AML-193 (cell line): Measurements from ENCODE around the gene OR4D1.

Experiments used
- DNase-seq, 2 experiments: peaks; one replicate each; lab custom pipeline; 2025; lab: John Stamatoyannopoulos, UW

Gene OR4D1

DNA sequence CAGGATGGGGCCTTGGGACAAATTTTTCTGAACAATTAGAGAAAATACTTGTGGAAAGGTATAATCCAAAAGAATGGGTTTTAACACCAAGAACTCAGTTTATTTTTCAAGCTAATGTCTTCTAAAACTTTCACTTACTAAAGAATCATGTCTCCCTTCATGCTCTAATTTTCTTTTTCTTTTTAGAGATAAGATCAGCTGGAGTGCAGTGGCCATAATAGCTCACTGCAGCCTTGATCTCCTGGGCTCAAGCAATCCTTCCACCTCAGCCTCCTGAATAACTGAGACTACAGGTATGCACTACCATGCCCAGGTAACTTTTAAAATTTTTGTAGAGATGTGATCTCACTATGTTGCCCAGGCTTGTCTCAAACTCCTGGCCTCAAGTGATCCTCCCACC is 5.5 kb downstream of the OR4D1 start:
- DNase-seq: no peak

DNA sequence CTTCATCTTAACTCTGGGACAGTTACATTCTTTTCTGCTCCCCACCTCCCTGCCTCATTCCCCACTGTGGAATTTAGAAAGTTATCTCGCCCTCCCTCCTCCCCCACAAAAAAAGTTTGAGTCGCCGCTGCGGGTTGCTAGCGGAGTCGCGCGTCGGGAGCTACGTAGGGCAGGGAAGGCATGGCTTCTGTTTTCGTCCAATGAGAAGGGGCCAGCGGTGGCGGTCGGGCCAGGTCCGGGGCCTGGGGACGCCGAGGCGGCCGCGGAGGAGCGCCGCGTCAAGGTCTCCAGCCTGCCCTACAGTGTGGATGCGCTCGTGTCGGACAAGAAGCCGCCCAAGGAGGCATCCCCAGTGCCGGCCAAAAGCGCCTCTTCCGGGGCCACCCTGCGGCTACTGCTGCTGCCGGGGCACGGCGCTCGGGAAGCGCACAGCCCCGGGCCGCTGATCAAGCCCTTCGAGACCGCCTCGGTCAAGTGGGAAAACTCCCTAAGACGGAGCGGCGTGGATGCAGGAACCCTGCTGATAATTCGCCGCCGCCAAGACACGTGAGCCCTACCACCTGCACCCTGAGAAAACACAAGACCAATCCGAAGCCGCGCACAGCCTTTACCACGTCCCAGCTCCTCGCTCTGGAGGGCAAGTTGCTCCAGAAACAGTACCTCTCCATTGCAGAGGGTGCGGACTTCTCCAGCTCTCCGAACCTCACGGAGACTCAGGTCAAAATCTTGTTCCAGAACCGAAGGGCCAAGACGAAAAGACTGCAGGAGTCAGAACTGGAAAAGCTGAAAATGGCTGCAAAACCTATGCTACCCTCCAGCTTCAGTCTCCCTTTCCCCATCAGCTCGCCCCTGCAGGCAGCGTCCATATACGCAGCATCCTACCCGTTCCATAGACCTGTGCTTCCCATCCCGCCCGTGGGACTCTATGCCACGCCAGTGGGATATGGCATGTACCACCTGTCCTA is 8.9 kb downstream of the OR4D1 start:
- DNase-seq: no peak

DNA sequence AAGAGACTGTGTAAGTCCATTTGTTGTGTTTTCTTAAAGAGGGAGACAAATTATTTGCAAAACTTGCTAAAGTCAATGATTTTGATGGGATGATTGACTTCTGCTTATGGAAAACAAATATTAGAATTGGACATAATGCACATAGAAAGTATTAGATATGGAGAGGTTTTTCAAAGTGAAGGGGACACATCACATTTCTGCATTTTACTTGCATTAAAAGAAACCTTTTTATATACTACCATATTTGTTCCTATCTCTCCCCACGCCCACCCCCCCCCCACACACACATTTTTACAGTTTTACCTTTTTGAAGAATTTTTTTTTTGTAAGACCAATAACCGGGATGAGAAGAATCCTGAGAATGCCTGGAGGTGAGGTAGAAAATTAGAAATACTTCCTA is 10.0 kb downstream of the OR4D1 start:
- DNase-seq: no peak

DNA sequence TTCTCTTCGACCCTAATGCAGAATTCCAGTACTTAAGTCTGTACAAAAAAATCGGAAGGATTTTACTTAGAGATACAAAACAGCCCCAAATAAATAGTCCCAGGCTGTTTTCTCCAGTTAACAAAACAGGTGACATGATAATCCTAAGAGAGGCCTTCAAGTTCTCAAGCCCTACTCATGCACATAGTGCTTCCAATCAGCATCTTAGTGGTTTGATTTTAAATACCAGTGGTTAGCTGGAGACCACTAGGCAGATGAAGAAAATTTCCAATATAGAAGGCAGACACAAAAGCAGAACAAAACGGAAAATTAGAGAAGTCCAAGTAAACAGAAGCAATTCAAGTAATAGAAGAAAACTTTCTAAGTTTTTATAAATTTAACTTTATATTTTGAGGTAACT is 13.4 kb downstream of the OR4D1 start:
- DNase-seq: no peak

DNA sequence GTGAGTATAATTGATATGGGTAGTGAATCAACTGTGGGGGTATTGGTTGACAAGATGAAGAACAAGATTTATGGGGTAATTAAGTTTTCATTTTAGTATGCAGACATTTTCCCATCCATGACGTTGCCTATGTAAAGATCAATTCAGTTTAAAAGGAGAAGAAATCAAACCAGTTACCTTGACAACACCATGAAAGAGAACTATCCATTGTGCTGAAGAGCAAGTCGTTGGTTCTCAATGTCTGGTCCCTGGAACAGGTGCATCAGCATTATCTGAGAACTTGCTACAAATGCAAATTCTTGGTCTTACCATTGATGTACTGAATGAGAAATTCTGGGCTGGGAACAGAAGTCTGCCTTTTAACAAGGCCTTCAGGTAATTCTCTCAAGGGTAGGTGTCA is 17.8 kb downstream of the OR4D1 start:
- no peak for DNase-seq

DNA sequence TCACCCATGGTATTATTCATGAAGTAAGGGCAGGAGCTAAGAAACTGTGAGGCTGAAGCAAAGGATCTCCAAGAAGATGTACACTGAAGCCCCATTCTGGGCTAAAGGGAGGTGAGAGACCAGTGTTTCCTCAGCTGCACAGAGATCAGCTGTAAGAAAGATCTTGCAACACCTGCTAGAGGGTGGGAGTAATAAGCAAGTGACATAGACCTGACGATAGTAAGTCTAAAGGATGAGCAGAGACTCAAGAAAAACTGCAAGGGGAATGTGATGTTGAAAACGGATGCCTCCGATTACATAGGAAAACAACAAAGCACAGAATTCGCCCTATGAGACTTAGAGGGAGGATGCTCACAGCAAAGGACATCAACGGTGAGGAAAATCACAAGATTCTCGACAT is 18.5 kb downstream of the OR4D1 start, which contains the start of gene OR4D2:
Gene OR4D2, plus strand, starts transcription at position 301 of the 400 bp plus-strand sequence. CDS start 2,674 bp downstream, outside the sequence.
- no peak for DNase-seq

DNA sequence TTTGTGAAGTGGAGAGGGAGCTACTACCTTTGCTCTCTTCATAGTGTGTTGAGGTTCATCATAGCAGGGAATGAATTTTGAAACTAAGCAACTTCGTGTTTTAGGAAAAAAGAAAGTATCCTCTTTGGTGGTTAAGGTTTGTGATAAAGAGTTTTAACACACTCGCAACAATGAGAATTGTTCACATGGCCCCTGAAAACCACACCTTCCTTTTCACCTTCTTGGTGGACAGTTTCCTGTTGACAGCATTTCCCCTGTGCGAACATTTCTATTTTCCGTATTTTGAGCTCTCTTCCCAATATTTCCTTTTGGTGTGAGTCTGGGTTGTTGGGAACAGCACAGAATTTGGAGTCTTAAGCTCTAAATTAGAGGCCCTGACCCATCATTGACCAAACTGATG is 22.4 kb downstream of the OR4D1 start:
- no peak for DNase-seq

DNA sequence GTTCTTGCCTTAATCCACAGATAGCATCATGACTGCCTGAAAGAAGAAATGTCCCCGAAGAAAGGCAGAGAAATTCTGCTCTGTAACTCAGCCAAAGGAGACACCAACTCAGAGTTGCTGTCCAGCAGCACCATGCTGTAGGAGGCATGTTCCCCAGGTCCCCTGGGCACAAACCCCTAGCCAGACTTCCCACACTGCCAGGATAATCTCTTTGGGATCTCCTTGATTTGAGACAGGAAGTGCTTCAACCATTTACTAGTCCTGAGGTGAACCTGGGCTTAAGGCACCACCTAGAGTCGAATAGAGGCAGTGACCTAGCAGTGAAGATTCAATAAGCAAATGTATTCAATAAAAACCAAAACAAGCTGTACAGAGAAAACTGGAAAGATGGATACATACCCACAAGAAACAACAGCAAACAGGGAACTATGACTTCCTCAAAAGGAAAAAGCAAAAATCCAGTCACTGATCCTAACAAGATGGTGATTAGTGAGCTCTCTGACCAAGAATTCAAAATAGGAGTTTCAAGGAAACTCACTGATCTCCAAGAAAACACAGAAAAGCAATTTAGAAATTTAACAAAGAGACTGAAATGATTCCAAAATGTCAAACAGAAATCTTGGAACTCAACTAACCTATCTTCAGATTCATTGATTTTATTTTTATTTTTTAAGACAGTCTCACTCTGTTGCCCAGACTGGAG is 24.3 kb downstream of the OR4D1 start:
- DNase-seq: peak; percentile 52 to 64

DNA sequence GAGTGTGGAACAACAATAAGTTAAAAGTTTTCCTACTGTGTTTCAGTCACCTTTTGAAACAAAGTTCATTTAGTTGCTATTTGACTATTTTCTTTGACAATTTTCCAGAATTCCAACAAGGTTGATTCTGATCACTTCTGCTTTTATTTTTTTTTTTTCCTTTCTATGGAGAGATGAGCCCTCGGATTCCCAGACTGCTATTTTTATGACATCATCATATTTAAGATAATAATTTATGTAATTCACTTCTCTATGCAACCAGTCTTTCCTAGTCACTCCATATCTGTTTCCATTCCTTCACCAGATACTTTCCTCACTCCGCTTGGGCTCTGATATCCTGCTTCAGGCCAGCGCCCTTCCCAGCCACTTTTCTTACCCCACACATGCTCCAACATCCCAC is 26.7 kb downstream of the OR4D1 start:
- DNase-seq: no peak

DNA sequence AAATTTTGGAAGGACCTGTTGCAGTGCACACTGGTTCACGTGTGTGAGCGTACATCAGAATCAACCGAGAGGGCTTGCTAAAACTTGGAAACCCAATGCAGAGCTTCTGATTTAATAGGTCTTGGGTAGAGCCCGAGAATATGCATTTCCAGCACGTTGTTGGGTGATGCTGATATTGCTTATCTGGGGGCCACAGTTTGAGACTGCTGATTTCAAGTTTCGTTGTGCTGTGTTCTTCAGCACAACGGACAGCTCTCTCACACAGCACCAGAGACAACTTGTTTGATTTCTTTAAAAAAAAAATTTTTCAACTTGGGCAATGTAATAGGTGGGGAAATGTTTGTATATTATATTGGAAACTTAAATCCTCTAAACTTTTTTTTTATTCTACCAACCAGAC is 28.0 kb downstream of the OR4D1 start:
- DNase-seq: peak in 1 of 2 experiments; percentile 27

DNA sequence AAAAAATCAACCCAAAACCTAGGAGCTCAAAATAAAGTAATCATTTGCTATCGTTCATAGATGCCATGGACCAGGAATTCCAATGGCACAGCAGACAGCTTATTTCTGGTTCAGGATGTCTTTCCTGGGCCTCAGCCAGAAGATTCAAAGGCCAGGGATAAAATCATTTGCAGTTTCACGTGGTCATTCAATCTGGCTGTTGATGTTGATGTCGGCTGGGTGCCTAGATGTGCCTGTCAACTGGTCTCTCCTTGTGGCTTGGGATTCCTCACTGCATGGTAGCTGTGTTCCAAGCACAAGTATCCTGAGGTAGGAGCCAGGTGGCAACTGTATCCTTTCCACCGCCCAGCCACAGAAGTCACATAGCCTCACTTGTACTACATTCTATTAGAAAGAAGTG is 33.6 kb downstream of the OR4D1 start:
- DNase-seq: no peak

DNA sequence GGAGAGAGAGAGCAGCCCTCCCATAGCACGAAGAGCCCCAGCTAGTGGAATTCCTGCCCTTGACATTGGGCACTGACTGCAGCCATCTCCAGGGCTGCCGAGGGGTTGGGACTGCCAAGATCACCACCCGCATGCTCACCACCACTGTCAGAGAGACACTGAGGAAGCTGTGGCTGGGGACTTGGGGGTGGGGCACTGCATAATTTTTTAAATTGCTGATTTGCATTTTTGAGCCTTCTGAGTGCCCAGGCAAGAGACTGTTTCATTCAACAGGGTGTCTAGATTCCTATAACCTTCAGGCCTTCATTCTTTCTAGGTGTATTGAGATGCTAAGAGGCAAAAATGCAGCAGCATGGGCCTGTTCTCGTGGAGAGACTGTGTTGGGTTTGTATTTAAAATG is 35.3 kb downstream of the OR4D1 start:
- DNase-seq: no peak

DNA sequence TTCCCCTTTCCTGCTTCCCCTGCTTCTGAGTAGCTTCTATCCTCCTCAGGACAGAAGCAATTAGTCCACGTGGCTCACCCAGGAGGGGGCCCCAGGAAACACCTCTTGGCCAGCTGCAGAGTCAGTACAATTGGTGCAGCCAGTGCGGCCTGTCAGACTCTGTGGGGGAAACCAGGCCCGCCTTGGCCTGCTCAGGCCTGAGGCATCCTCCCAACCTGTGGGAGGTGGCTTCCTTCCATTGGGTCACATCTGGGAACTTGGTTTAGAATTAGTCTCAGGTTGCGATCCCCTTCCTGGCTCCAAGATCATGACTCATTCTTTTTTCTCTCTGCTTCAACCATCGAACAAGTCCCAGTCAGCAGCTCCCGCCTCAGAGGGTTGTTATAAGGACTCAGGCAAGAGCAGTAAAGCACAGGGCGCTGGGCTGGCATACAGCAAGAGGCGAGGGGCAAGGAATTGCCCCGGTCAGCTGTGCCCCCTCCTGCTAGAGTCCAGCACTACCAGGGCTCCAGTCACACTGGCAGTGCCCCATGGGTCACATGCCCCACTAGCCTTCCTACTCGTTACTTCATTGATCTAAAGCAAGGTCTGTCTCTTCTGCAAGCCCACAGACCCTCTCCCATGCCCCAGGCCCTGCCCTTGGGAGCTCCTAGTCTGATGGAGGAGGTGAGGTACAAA is 36.3 kb downstream of the OR4D1 start:
- no peak for DNase-seq

DNA sequence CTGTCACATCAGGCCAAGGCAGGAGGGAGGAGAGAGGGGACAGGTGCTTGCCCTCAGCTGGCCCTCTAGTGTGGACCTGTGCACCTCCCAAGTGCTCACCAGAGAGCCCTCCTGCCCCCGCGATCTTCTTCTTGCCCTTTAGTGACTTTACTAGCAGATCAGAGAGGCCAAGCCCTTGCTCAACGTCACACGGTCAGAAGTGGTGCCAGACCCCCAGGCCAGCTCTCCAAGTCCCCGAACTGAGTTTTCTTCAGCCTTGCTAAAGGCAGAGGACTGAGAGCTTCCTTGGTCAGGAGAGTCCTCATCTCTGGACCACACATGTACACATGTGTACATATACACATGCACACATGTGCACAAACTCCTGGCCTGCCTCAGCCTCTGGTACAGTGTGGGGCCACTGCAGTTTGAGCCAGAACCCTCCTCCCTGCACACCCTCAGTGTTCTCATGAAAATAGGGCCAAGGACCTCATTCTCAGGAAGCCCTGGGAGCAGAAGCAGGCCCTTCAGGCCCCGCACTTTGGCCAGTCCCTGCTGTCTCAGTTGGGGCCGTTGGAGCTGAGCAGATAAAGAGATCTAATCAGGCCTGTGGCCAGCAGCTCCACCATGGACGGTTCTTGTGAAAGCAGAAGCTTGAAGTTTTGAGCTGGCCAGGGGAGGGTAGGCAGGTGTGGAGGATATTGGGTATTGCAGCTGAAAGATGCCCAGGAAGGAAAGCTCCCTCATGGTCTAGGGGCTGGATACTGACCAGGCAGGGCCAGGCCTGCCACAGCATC is 37.0 kb downstream of the OR4D1 start:
- no peak for DNase-seq

DNA sequence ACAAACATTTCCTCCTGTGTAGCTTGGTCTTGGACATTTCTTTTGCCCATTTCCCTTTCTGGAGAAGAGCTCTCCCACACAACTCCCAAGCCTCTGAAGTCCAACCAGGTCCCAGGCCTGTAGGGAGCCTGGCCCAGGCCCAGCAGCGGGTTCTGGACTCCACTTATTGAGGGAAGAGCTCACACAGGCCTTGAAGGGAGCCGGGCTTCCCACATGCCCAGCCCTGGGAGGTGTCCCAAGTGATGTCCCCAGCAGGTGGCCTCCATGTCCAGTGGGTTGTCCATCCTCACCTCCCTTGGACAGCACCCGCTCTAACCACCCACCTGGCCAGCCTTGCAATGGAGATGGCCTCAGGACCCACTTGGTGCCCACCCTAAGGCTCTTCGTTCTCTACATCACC is 38.4 kb downstream of the OR4D1 start:
- no peak for DNase-seq

DNA sequence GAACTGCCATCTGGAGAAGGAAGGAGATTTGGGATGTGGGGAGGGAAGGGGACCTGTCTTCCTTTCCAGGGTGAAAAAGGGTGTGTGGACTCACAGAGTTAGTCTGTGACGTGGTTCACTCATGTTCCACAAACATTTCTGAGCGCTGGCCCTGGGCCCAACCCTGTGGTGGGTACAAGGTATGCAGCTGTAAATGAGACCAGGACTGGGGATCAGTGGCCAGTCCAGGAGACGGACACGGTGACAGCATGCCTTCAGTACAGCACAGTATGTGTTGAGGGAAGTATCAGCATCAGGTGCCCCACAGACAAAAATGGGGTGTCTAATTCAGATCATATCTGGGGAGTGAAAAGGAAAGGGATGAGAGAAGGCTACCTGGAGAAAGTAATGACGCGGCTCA is 38.9 kb downstream of the OR4D1 start:
- no peak for DNase-seq

DNA sequence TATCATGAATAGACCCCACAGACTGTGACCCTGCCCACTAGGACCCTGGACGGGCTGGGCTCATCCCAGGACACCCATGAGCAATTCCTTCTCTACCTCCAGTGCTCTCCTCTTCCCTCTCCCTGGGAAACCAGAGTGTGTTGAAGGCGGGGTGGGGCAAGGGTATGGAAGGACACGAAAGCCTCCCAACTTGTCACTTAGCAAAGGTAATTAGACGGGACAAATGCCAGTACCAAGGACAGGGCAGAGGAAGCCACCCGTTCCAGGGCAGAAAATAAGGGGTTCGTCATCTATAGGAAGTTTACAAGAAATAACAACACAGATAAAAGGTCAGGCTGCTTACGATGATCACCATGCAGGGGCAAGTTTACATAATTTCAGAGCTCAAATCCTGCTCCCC is 39.5 kb downstream of the OR4D1 start:
- no peak for DNase-seq

DNA sequence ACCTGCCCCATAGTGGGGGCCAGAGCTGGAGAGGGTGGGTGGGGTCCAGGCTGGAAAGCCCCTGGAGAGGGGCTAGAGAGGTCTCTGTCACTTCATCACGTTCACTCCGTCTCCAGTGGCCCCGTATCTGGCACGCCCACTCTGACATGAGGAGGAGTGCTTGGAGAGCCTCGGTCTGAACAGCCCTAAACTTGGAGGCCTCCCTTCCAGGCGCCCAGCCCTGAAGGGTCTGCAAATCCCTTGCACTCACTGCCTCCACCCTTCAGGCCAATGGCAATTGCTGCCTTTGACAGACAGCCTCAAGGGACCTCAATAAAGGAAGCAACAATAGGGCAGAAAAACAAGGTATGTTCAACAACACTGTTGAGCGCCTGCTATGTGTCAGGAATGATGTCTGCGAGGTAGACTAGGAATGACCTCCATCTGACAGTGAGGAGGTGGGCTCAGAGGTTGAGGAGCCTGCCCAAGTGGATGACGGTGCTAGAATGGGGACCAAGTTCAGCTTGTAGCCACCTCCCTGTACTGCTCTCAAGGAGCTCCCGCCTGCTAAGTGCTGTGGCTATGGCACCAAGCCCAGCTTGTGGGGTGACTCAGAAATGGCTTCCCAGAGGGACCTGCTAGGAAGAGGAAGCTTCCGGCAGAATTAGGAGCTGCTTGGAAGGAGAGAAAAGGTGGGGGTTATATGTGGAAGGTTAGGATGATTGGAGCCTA is 41.4 kb downstream of the OR4D1 start:
- peak in 1 of 2 experiments; percentile 38 for DNase-seq

DNA sequence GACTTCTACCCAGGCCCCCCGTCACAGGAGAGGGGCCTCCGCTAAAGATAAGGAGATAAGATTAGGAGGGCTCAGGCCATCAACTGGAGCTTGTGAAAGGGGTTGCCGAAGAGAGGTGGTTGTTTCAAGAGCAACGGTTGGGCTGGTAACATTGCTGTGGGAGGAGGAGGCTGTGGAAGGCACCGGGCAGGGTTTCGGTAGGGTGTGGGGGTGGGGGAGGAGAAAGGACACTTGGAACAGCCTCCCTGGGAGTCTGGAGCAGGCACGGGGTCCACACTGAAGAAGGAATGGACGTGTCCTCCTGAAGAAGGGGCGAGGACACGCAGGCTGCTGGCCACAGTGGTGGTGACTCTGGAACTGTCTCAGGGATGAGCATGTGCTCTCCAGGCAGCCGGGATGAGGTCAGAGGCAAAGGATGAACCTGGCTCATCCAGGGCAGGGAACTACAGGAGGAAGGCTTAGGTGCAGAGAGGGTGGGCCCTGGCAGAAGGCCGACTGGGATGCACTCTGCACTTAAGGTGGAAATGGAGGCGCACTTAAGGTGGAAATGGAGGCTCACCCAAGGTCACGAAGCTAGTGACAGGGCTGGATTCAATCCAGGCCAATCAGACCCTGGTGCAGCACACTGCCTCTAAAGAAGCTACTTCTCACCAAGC is 43.2 kb downstream of the OR4D1 start:
- DNase-seq: no peak

DNA sequence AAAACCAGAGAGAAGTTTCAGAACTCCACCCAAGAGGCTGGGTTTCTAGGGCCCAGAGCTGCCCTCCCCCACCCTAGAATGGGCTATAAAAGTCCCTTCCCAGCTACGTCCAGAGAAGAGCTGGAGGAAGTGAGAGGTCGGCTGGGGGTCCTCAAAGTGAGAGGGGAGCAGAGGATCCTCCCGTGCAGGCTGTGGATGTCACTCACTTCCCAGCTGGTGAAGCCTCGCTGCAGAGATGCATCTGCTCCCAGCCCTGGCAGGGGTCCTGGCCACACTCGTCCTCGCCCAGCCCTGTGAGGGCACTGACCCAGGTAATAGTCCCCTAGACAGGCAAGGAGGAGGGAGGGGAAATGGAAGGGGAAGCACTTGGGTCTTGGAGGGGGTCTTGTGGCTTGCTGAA is 44.4 kb downstream of the OR4D1 start, which contains the start of gene EPX:
Gene EPX, plus strand, starts transcription at position 115 of the 400 bp plus-strand sequence. Its CDS starts 121 bp downstream, at position 236.
- DNase-seq: no peak
